ENCODE measurements around the gene SEBOX. TPM values are rescaled to one million over a fixed set of nuclear protein-coding genes. Genes with fewer than 3 reads are reported as not detected.

Gene SEBOX
- total RNA-seq, 2 donors from 2014 or later = not detected

DNA sequence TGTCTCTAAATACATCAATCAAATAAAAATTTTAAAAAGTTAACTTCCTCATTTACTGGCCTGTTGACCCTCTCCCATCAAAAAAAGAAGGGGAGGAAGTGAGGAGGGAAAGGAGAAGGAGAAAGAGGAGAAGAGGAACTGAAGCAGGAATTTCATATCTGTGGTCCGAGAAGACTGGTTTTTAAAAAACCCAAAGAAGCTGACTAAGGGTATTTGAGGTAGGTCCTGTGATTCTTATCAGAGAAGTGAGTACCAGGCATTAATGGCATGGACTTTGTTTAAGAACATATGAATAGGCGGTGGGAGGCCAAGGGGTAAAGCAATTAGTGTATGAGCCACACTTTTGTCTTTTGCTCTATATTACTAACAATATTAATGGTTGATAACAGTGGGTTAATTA is 39.0 kb upstream of the SEBOX start:
- Histone ChIP-seq H3K9me3 (no peaks in the 10 kb centered on the region), H3K27ac (no peak overlapping the region), H3K36me3 (replicated peaks in 1 of 2; ENCODE audit: insufficient read depth in 1 of 2, low read depth in 2 of 2) (peaks cover 0 to 3% of the 10 kb centered on the region in 2 donors), H3K27me3 (no peaks in the 10 kb centered on the region), H3K4me3 (no peak overlapping the region), H3K4me1 (peaks cover 22% of the 10 kb centered on the region)
- 72 to 73% methylated on average over 2 of the region's 2 CpGs for WGBS, 2 donors
- no peak for TF ChIP-seq POLR2A (IDR thresholded peaks at IDR 0.05)
- no peak for TF ChIP-seq CTCF (IDR thresholded peaks at IDR 0.05)
- no peak for DNase-seq
- no peak for ATAC-seq
- intact Hi-C loops (cut with DNase I) = no loop called here

GRCh38 chr17:28402844-28403243 is 37.8 kb upstream of the SEBOX start:
- TF ChIP-seq CTCF (IDR thresholded peaks at IDR 0.05) = no peak
- no peak for TF ChIP-seq POLR2A (IDR thresholded peaks at IDR 0.05)
- Histone ChIP-seq H3K27ac (no peak overlapping the region), H3K36me3 (replicated peaks in 1 of 2; ENCODE audit: insufficient read depth in 1 of 2, low read depth in 2 of 2) (peaks cover 0 to 6% of the 10 kb centered on the region in 2 donors), H3K9me3 (no peaks in the 10 kb centered on the region), H3K4me3 (no peak overlapping the region), H3K4me1 (peaks cover 22% of the 10 kb centered on the region), H3K27me3 (no peaks in the 10 kb centered on the region)
- ATAC-seq = no peak
- intact Hi-C loops (cut with DNase I) = no loop called here
- DNase-seq = no peak
- 89 to 95% methylated on average over 6 of the region's 6 CpGs for WGBS, 2 donors

GRCh38 chr17:28402224-28402630 is 37.2 kb upstream of the SEBOX start:
- WGBS, 2 donors = 38 to 43% methylated on average over 3 of the region's 3 CpGs
- Histone ChIP-seq H3K27ac (no peak overlapping the region), H3K9me3 (no peaks in the 10 kb centered on the region), H3K36me3 (replicated peaks in 1 of 2; ENCODE audit: insufficient read depth in 1 of 2, low read depth in 2 of 2) (peaks cover 0 to 6% of the 10 kb centered on the region in 2 donors), H3K4me1 (peaks cover 22% of the 10 kb centered on the region), H3K4me3 (no peak overlapping the region), H3K27me3 (no peaks in the 10 kb centered on the region)
- no peak for DNase-seq
- intact Hi-C loops (cut with DNase I) = no loop called here
- TF ChIP-seq CTCF (IDR thresholded peaks at IDR 0.05) (no peak), POLR2A (IDR thresholded peaks at IDR 0.05) (no peak)
- ATAC-seq = no peak

- Histone ChIP-seq H3K36me3 (replicated peaks in 1 of 2; ENCODE audit: insufficient read depth in 1 of 2, low read depth in 2 of 2) (peaks cover 0 to 13% of the 10 kb centered on the region in 2 donors), H3K4me3 (no peak overlapping the region), H3K4me1 (peaks cover 15% of the 10 kb centered on the region), H3K27me3 (no peaks in the 10 kb centered on the region), H3K27ac (no peak overlapping the region), H3K9me3 (no peaks in the 10 kb centered on the region)
- no peak for DNase-seq
- intact Hi-C loops (cut with DNase I) = no loop called here
- ATAC-seq = no peak
- 89 to 93% methylated on average over 2 to 4 of the region's 4 CpGs for WGBS, 2 donors
- TF ChIP-seq CTCF (IDR thresholded peaks at IDR 0.05) (no peak), POLR2A (IDR thresholded peaks at IDR 0.05) (no peak)
These were observed 34.8 kb upstream of the SEBOX start for GRCh38 chr17:28399808-28400207.

GRCh38 chr17:28398280-28398981 is 33.4 kb upstream of the SEBOX start:
- H3K36me3 ChIP-seq (replicated peaks in 1 of 2; ENCODE audit: insufficient read depth in 1 of 2, low read depth in 2 of 2) = peaks cover 0 to 19% of the 10 kb centered on the region in 2 donors
- H3K27me3 ChIP-seq = no peaks in the 10 kb centered on the region
- peaks cover 1% of the 10 kb centered on the region for H3K4me1 ChIP-seq
- DNase-seq (no peak), ATAC-seq (no peak)
- intact Hi-C loops (cut with DNase I) = no loop called here
- no peak for TF ChIP-seq POLR2A (IDR thresholded peaks at IDR 0.05)
- TF ChIP-seq CTCF (IDR thresholded peaks at IDR 0.05) = no peak
- peak overlapping the region in 1 of 4 donors; percentile 13 for H3K27ac ChIP-seq
- no peaks in the 10 kb centered on the region for H3K9me3 ChIP-seq
- WGBS, 2 donors = 63 to 66% methylated on average over 5 to 6 of the region's 6 CpGs
- no peak overlapping the region for H3K4me3 ChIP-seq
